Activated naive CD8-positive, alpha-beta T cell treated with anti-CD3 and anti-CD28 coated beads, Interleukin-2, amount 10 ng/mL, durations not matched to agents 7 days and 5 days (primary cell): ENCODE results near the gene RBP7. TPM values are rescaled to one million over a fixed set of nuclear protein-coding genes. Genes with fewer than 3 reads are reported as not detected.

ENCODE experiments used
- ATAC-seq: fragments of 150-1000 bp; cut with Tn5 transposase; one replicate; pipeline ENCODE4 v1.10.0; 2021; ENCODE audit warnings: low read depth, moderate library complexity
- POLR2A ChIA-PET: fragments of 350-600 bp; sonication (Branson Sonifier 250); formaldehyde crosslinking; loops from one replicate; lab custom pipeline; 2021; ENCODE audit warnings: antibody characterized with exemption; lab: Charles Lee
- DNase-seq: peaks from one replicate; pipeline ENCODE4 v3.0.0; 2021
- H3K27ac Mint-ChIP-seq: one replicate; pipeline ENCODE4 v1.8.0; 2022; ENCODE audit warnings: mild to moderate bottlenecking, mixed read lengths
- H3K27me3 Mint-ChIP-seq: one replicate; pipeline ENCODE4 v1.8.0; 2022; ENCODE audit warnings: mild to moderate bottlenecking, moderate library complexity, mixed read lengths
- H3K36me3 Mint-ChIP-seq: one replicate; pipeline ENCODE4 v1.8.0; 2021; ENCODE audit warnings: mild to moderate bottlenecking, mixed read lengths
- H3K4me1 Mint-ChIP-seq: one replicate; pipeline ENCODE4 v1.8.0; 2021; ENCODE audit warnings: mixed read lengths
- H3K4me3 Mint-ChIP-seq: one replicate; pipeline ENCODE4 v1.8.0; 2022; ENCODE audit warnings: mild to moderate bottlenecking, moderate library complexity, mixed read lengths
- H3K9me3 Mint-ChIP-seq: one replicate; pipeline ENCODE4 v1.8.0; 2021; ENCODE audit warnings: mixed read lengths
- total RNA-seq, 2 experiments: library from RNA; stranded (reverse); gene quantifications; one replicate each; pipeline ENCODE4 v1.2.3, GENCODE V29; 2021

RBP7 gene
- total RNA-seq, 2 experiments from 2014 or later = 0.53 TPM; not detected in 1

- ATAC-seq (no peak), DNase-seq (no peak)
- Mint-ChIP-seq H3K4me1 (peaks cover 9% of the 10 kb centered on the region), H3K27me3 (no peaks in the 10 kb centered on the region), H3K9me3 (no peaks in the 10 kb centered on the region), H3K27ac (no peak overlapping the region), H3K4me3 (no peak overlapping the region), H3K36me3 (peaks cover 10% of the 10 kb centered on the region)
- POLR2A ChIA-PET = no interaction called here
These were observed 48.7 kb downstream of the RBP7 start for GRCh38 chr1:10045480-10046355.

- no peaks in the 10 kb centered on the region for H3K27me3 Mint-ChIP-seq
- DNase-seq (no peak), ATAC-seq (no peak)
- H3K4me3 Mint-ChIP-seq = no peak overlapping the region
- H3K4me1 Mint-ChIP-seq = peaks cover 7% of the 10 kb centered on the region
- no peak overlapping the region for H3K27ac Mint-ChIP-seq
- peaks cover 9% of the 10 kb centered on the region for H3K36me3 Mint-ChIP-seq
- H3K9me3 Mint-ChIP-seq = no peaks in the 10 kb centered on the region
- POLR2A ChIA-PET = no interaction called here
These were observed 49.5 kb downstream of the RBP7 start for GRCh38 chr1:10046356-10047085.

- POLR2A ChIA-PET = no interaction called here
- H3K9me3 Mint-ChIP-seq = no peaks in the 10 kb centered on the region
- no peak overlapping the region for H3K4me3 Mint-ChIP-seq
- no peaks in the 10 kb centered on the region for H3K27me3 Mint-ChIP-seq
- H3K27ac Mint-ChIP-seq = no peak overlapping the region
- peaks cover 7% of the 10 kb centered on the region for H3K36me3 Mint-ChIP-seq
- peaks cover 5% of the 10 kb centered on the region for H3K4me1 Mint-ChIP-seq
- ATAC-seq = no peak
- DNase-seq = no peak
These were observed 51.6 kb downstream of the RBP7 start for GRCh38 chr1:10048601-10049000.

- no peak overlapping the region for H3K27ac Mint-ChIP-seq
- peaks cover 3% of the 10 kb centered on the region for H3K4me1 Mint-ChIP-seq
- no peak for DNase-seq
- H3K27me3 Mint-ChIP-seq = no peaks in the 10 kb centered on the region
- no peak overlapping the region for H3K4me3 Mint-ChIP-seq
- POLR2A ChIA-PET = no interaction called here
- no peaks in the 10 kb centered on the region for H3K9me3 Mint-ChIP-seq
- H3K36me3 Mint-ChIP-seq = peaks cover 9% of the 10 kb centered on the region
- ATAC-seq = no peak
These were observed 53.6 kb downstream of the RBP7 start for GRCh38 chr1:10050611-10051010.

- POLR2A ChIA-PET = no interaction called here
- no peaks in the 10 kb centered on the region for H3K9me3 Mint-ChIP-seq
- no peak overlapping the region for H3K27ac Mint-ChIP-seq
- H3K27me3 Mint-ChIP-seq = no peaks in the 10 kb centered on the region
- no peak overlapping the region for H3K4me3 Mint-ChIP-seq
- peaks cover 3% of the 10 kb centered on the region for H3K4me1 Mint-ChIP-seq
- peaks cover 9% of the 10 kb centered on the region for H3K36me3 Mint-ChIP-seq
- ATAC-seq (no peak), DNase-seq (no peak)
These were observed 54.6 kb downstream of the RBP7 start for GRCh38 chr1:10051656-10052055.

- Mint-ChIP-seq H3K4me1 (peaks cover 3% of the 10 kb centered on the region), H3K4me3 (no peak overlapping the region), H3K36me3 (peaks cover 9% of the 10 kb centered on the region), H3K27me3 (no peaks in the 10 kb centered on the region), H3K9me3 (no peaks in the 10 kb centered on the region), H3K27ac (no peak overlapping the region)
- no peak for ATAC-seq
- POLR2A ChIA-PET = no interaction called here
- no peak for DNase-seq
These were observed 55.3 kb downstream of the RBP7 start for GRCh38 chr1:10052347-10052746.

GRCh38 chr1:10054465-10054864 is 57.4 kb downstream of the RBP7 start:
- no peak overlapping the region for H3K4me3 Mint-ChIP-seq
- no peaks in the 10 kb centered on the region for H3K4me1 Mint-ChIP-seq
- no peak for DNase-seq
- no peaks in the 10 kb centered on the region for H3K9me3 Mint-ChIP-seq
- no peak overlapping the region for H3K27ac Mint-ChIP-seq
- no peak for ATAC-seq
- no peaks in the 10 kb centered on the region for H3K27me3 Mint-ChIP-seq
- peaks cover 6% of the 10 kb centered on the region for H3K36me3 Mint-ChIP-seq
- POLR2A ChIA-PET = interaction anchor here (0.7 kb wide), 1 partner anchor 104 kb away, joined by 4 read pairs; no protein-coding TSS in a partner anchor

- no peak for ATAC-seq
- Mint-ChIP-seq H3K27ac (no peak overlapping the region), H3K9me3 (no peaks in the 10 kb centered on the region), H3K4me3 (no peak overlapping the region), H3K27me3 (no peaks in the 10 kb centered on the region), H3K4me1 (no peaks in the 10 kb centered on the region), H3K36me3 (peaks cover 5% of the 10 kb centered on the region)
- POLR2A ChIA-PET = no interaction called here
- no peak for DNase-seq
These were observed 59.6 kb downstream of the RBP7 start for GRCh38 chr1:10056599-10056987.

GRCh38 chr1:10057343-10057742 is 60.3 kb downstream of the RBP7 start:
- Mint-ChIP-seq H3K4me3 (no peak overlapping the region), H3K9me3 (no peaks in the 10 kb centered on the region), H3K27ac (no peak overlapping the region), H3K27me3 (no peaks in the 10 kb centered on the region), H3K36me3 (peaks cover 5% of the 10 kb centered on the region), H3K4me1 (no peaks in the 10 kb centered on the region)
- no peak for ATAC-seq
- no peak for DNase-seq
- POLR2A ChIA-PET = interaction anchor here (0.6 kb wide), 1 partner anchor 32 kb away, joined by 5 read pairs; no protein-coding TSS in a partner anchor

- POLR2A ChIA-PET = interaction anchor here (0.6 kb wide), 1 partner anchor 32 kb away, joined by 5 read pairs; no protein-coding TSS in a partner anchor
- Mint-ChIP-seq H3K4me3 (no peak overlapping the region), H3K4me1 (no peaks in the 10 kb centered on the region), H3K36me3 (peaks cover 5% of the 10 kb centered on the region), H3K9me3 (no peaks in the 10 kb centered on the region), H3K27me3 (no peaks in the 10 kb centered on the region), H3K27ac (no peak overlapping the region)
- ATAC-seq = no peak
- DNase-seq = no peak
These were observed 60.8 kb downstream of the RBP7 start for GRCh38 chr1:10057796-10058195.

- Mint-ChIP-seq H3K4me1 (peaks cover 6% of the 10 kb centered on the region), H3K4me3 (no peak overlapping the region), H3K27ac (no peak overlapping the region), H3K9me3 (no peaks in the 10 kb centered on the region), H3K27me3 (no peaks in the 10 kb centered on the region), H3K36me3 (peaks cover 1% of the 10 kb centered on the region)
- POLR2A ChIA-PET = no interaction called here
- ATAC-seq (no peak), DNase-seq (no peak)
These were observed 62.3 kb downstream of the RBP7 start for GRCh38 chr1:10059342-10059718.

GRCh38 chr1:10060311-10061100 is 63.5 kb downstream of the RBP7 start:
- Mint-ChIP-seq H3K4me3 (no peak overlapping the region), H3K9me3 (no peaks in the 10 kb centered on the region), H3K4me1 (peaks cover 11% of the 10 kb centered on the region), H3K27ac (no peak overlapping the region), H3K27me3 (no peaks in the 10 kb centered on the region), H3K36me3 (no peaks in the 10 kb centered on the region)
- DNase-seq (no peak), ATAC-seq (no peak)
- POLR2A ChIA-PET = no interaction called here

- POLR2A ChIA-PET = no interaction called here
- DNase-seq (no peak), ATAC-seq (no peak)
- Mint-ChIP-seq H3K4me1 (peaks cover 11% of the 10 kb centered on the region), H3K4me3 (no peak overlapping the region), H3K27ac (no peak overlapping the region), H3K36me3 (no peaks in the 10 kb centered on the region), H3K27me3 (no peaks in the 10 kb centered on the region), H3K9me3 (no peaks in the 10 kb centered on the region)
These were observed 64.2 kb downstream of the RBP7 start for GRCh38 chr1:10061276-10061675.
